ENCODE data around the gene GPR78. TPM values are rescaled to one million over a fixed set of nuclear protein-coding genes. Genes with fewer than 3 reads are reported as not detected.

Gene GPR78
- total RNA-seq, 1 donor: 2.2 TPM

DNA sequence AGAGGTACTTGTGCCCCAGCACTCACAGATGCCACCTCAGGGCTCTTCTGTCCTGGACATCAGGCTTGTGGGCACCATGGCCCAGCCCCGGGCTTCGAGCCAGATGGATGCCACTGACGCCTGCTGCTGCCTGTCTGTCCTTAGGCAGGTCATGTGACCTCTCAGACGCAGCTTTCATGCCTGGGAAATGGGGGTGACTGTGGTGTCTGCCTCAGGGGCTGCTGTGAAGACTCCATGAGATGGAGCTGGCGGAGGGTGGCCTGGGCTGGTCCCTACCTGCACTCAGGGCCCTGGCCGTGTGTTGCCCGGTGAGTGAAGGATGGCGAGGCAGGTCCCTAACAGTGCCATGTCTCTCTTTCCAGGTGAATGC lies 18.9 kb downstream of the GPR78 start:
- TF ChIP-seq CTCF (IDR thresholded peaks at IDR 0.05; ENCODE audit: insufficient read depth, low read depth, low read length): no peak
- DNase-seq (ENCODE audit: low read depth): no peak
- no peak overlapping the region for H3K4me3 ChIP-seq (ENCODE audit: low read depth, low read length)

DNA sequence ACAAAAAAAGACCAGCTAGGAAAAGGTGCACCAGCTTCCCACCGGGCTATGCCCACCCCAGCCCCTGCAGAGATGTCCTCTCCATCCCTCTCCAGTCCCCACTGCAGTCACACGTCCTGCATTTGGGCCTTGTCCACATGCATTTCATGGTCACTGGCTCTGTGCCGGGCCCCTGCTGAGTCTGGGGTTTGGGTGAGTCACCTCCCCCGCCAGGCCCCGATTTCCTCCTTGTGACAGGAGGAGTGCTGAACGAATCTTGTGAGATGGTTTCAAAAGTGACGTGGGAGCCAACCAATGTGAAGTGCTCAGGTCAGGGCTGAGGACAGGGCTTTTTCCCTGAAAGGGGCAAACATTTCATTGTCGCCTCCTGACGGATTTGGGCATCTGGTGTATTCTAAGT lies 19.5 kb downstream of the GPR78 start:
- no peak for TF ChIP-seq CTCF (IDR thresholded peaks at IDR 0.05; ENCODE audit: insufficient read depth, low read depth, low read length)
- H3K4me3 ChIP-seq (ENCODE audit: low read depth, low read length): no peak overlapping the region
- peak; percentile 62 for DNase-seq (ENCODE audit: low read depth)

- no peak for TF ChIP-seq CTCF (IDR thresholded peaks at IDR 0.05; ENCODE audit: insufficient read depth, low read depth, low read length)
- no peak overlapping the region for H3K4me3 ChIP-seq (ENCODE audit: low read depth, low read length)
- no peak for DNase-seq (ENCODE audit: low read depth)
These were observed 20.1 kb downstream of the GPR78 start for GRCh38 chr4:8600266-8600665.

DNA sequence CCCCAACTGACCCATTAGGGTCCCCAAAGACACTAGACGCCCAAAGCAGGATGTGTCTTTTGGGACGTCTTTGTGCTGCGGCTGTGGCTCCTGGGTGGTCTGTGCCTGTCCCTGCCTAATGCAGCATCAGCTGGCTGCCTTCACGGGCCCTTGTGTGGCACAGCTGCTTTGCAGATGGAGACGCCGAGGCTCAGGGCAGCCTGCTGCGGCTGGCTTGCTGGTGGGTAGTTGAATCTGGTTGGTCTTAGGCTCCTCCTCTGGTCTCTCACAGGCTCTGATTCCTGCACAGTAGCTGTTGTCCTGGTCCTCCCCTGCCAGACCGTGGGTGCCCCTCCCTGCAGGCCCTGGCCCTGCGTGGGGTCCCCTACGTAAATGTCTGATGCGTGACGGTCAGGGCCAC lies 20.5 kb downstream of the GPR78 start:
- no peak for TF ChIP-seq CTCF (IDR thresholded peaks at IDR 0.05; ENCODE audit: insufficient read depth, low read depth, low read length)
- no peak for DNase-seq (ENCODE audit: low read depth)
- H3K4me3 ChIP-seq (ENCODE audit: low read depth, low read length): no peak overlapping the region

DNA sequence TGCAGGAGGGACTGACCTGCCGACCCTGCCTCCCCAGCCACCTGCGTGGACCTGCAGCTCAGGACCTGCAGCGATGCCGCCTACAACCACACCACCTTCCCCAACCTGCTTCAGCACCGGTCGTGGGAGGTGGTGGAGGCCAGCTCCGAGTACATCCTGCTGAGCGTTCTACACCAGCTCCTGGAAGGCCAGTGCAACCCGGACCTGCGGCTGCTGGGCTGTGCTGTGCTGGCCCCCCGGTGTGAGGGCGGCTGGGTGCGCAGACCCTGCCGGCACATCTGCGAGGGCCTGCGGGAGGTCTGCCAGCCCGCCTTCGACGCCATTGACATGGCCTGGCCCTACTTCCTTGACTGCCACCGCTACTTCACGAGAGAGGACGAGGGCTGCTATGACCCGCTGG lies 20.9 kb downstream of the GPR78 start:
- no peak for DNase-seq (ENCODE audit: low read depth)
- TF ChIP-seq CTCF (IDR thresholded peaks at IDR 0.05; ENCODE audit: insufficient read depth, low read depth, low read length): no peak
- H3K4me3 ChIP-seq (ENCODE audit: low read depth, low read length): no peak overlapping the region

- no peak overlapping the region for H3K4me3 ChIP-seq (ENCODE audit: low read depth, low read length)
- DNase-seq (ENCODE audit: low read depth): no peak
- TF ChIP-seq CTCF (IDR thresholded peaks at IDR 0.05; ENCODE audit: insufficient read depth, low read depth, low read length): no peak
These were observed 21.4 kb downstream of the GPR78 start for GRCh38 chr4:8601556-8601955.

DNA sequence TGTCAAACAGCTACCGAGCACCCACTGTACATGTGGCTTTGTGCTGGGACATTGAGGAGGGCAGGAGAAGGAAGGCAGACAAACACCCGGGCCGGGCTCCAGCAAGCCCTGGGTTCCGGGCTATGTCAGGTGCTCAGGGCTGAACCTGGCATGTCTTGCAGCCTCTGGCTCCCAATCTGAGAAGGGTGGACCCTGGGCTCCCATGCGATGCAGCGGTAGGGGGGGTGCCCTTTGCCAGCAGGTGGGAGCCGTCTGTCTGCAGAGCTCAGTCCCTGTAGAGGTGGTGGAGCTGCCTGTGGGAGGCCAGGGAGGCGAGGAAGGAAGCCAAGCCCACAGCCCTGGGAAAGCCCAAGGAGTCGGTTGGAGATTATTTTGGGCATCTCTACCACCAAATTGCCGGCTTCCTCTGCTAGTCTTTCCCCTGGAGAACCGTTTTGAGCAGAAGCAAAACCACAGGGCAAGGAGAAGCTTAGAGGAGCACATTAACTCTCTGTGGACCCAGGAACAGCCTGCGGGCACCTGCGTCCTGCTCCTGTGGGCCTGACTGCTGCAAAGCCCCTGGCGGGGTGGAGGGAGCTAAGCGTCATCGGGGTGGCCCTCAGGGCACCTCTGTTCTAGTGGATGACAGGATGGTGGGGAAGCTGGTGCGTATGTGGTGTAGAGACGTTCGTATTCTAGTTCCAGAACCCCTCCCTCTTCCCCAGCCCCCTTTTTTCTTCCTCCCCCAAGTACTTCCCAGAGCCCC lies 22.7 kb downstream of the GPR78 start:
- H3K4me3 ChIP-seq (ENCODE audit: low read depth, low read length): no peak overlapping the region
- no peak for DNase-seq (ENCODE audit: low read depth)
- TF ChIP-seq CTCF (IDR thresholded peaks at IDR 0.05; ENCODE audit: insufficient read depth, low read depth, low read length): no peak

Measured in fibroblast of villous mesenchyme (primary cell).